ENCODE results near the gene RMDN2. TPM values are rescaled to one million over a fixed set of nuclear protein-coding genes. Genes with fewer than 3 reads are reported as not detected.

RMDN2 gene
- total RNA-seq, 1 experiment from 2014 or later, result 5.3 TPM

GRCh38 chr2:37895140-37895539 is 29.9 kb upstream of the RMDN2 start:
- POLR2A ChIA-PET (ENCODE audit: unreplicated experiment), result no interaction called here
- Histone ChIP-seq H3K4me1 (replicated peaks; ENCODE audit: insufficient read depth) (no peaks in the 10 kb centered on the region), H3F3A (ENCODE audit: insufficient read depth, low read depth) (peaks cover 4% of the 10 kb centered on the region; the same call in 1 of the 2 replicates), H2AFZ (no peak overlapping the region), H4K20me1 (ENCODE audit: insufficient read depth) (no peaks in the 10 kb centered on the region), H3K9me3 (ENCODE audit: insufficient read depth, low read depth) (no peaks in the 10 kb centered on the region), H3K36me3 (ENCODE audit: low read depth) (no peaks in the 10 kb centered on the region), H3K27me3 (ENCODE audit: insufficient read depth, low read depth) (no peaks in the 10 kb centered on the region), H3K9me2 (ENCODE audit: insufficient read depth) (no peaks in the 10 kb centered on the region), H3K79me2 (ENCODE audit: low read depth) (no peaks in the 10 kb centered on the region), H3K4me2 (no peak overlapping the region), H3K4me3 (no peak overlapping the region), H3K27ac (no peak overlapping the region)
- intact Hi-C loops (cut with micrococcal nuclease; ENCODE audit: unreplicated experiment), result loop anchor here (10.0 kb wide), 3 partner anchors 70 to 1110 kb away; no protein-coding TSS in a partner anchor
- CTCF ChIA-PET, result interaction anchor here (0.5 to 0.6 kb wide), 3 partner anchors 10 to 538 kb away, joined by 3 to 9 read pairs (median 4); no protein-coding TSS in a partner anchor
- no TSS peak for BruUV-seq (replicated peaks)
- no peak for DNase-seq
- TF ChIP-seq CTCF (conservative IDR thresholded peaks at IDR 0.05), result no peak
- TF ChIP-seq EZH2 (IDR thresholded peaks at IDR 0.05; ENCODE audit: low read depth), result no peak

- no peaks in the 10 kb centered on the region for H3K4me1 ChIP-seq (replicated peaks; ENCODE audit: insufficient read depth)
- no peaks in the 10 kb centered on the region for H3K9me2 ChIP-seq (ENCODE audit: insufficient read depth)
- TF ChIP-seq EZH2 (IDR thresholded peaks at IDR 0.05; ENCODE audit: low read depth) (no peak), CTCF (conservative IDR thresholded peaks at IDR 0.05) (no peak)
- H3K36me3 ChIP-seq (ENCODE audit: low read depth), result no peaks in the 10 kb centered on the region
- no peaks in the 10 kb centered on the region for H4K20me1 ChIP-seq (ENCODE audit: insufficient read depth)
- BruUV-seq (replicated peaks), result no TSS peak
- ChIA-PET CTCF (interaction anchor here (0.6 kb wide), 1 partner anchor 950 kb away, joined by 8 read pairs; no protein-coding TSS in a partner anchor), POLR2A (ENCODE audit: unreplicated experiment) (no interaction called here)
- DNase-seq, result no peak
- intact Hi-C loops (cut with micrococcal nuclease; ENCODE audit: unreplicated experiment), result loop anchor here (10.0 kb wide), 3 partner anchors 68 to 1112 kb away; no protein-coding TSS in a partner anchor
- H3K27ac ChIP-seq, result no peak overlapping the region
- no peaks in the 10 kb centered on the region for H3K79me2 ChIP-seq (ENCODE audit: low read depth)
- H2AFZ ChIP-seq, result no peak overlapping the region
- H3K4me3 ChIP-seq, result no peak overlapping the region
- H3K27me3 ChIP-seq (ENCODE audit: insufficient read depth, low read depth), result no peaks in the 10 kb centered on the region
- peaks cover 4% of the 10 kb centered on the region; the same call in 1 of the 2 replicates for H3F3A ChIP-seq (ENCODE audit: insufficient read depth, low read depth)
- H3K9me3 ChIP-seq (ENCODE audit: insufficient read depth, low read depth), result no peaks in the 10 kb centered on the region
- H3K4me2 ChIP-seq, result no peak overlapping the region
These were observed 28.8 kb upstream of the RMDN2 start for GRCh38 chr2:37896319-37896718.

- no peaks in the 10 kb centered on the region for H3K36me3 ChIP-seq (ENCODE audit: low read depth)
- POLR2A ChIA-PET (ENCODE audit: unreplicated experiment), result interaction anchor here (0.6 kb wide), 1 partner anchor 480 kb away, joined by 20 read pairs; the partner anchor contains the start of gene ATL2
- H4K20me1 ChIP-seq (ENCODE audit: insufficient read depth), result no peaks in the 10 kb centered on the region
- peaks cover 1% of the 10 kb centered on the region; the same call in 1 of the 2 replicates for H3F3A ChIP-seq (ENCODE audit: insufficient read depth, low read depth)
- H3K9me2 ChIP-seq (ENCODE audit: insufficient read depth), result no peaks in the 10 kb centered on the region
- H2AFZ ChIP-seq, result no peak overlapping the region
- no peak overlapping the region for H3K4me3 ChIP-seq
- no peak overlapping the region for H3K27ac ChIP-seq
- no peak overlapping the region for H3K4me2 ChIP-seq
- no peaks in the 10 kb centered on the region for H3K79me2 ChIP-seq (ENCODE audit: low read depth)
- CTCF ChIA-PET, result interaction anchor here (0.6 kb wide), 1 partner anchor 179 kb away, joined by 7 read pairs; no protein-coding TSS in a partner anchor
- H3K4me1 ChIP-seq (replicated peaks; ENCODE audit: insufficient read depth), result no peaks in the 10 kb centered on the region
- no peaks in the 10 kb centered on the region for H3K27me3 ChIP-seq (ENCODE audit: insufficient read depth, low read depth)
- intact Hi-C loops (cut with micrococcal nuclease; ENCODE audit: unreplicated experiment), result loop anchor here (10.0 kb wide), 3 partner anchors 67 to 1113 kb away; no protein-coding TSS in a partner anchor
- BruUV-seq (replicated peaks), result no TSS peak
- no peaks in the 10 kb centered on the region for H3K9me3 ChIP-seq (ENCODE audit: insufficient read depth, low read depth)
- DNase-seq, result no peak
- TF ChIP-seq EZH2 (IDR thresholded peaks at IDR 0.05; ENCODE audit: low read depth) (no peak), CTCF (conservative IDR thresholded peaks at IDR 0.05) (no peak)
These were observed 27.6 kb upstream of the RMDN2 start for GRCh38 chr2:37897511-37897910.
